Endothelial cell of umbilical vein (primary cell): Measurements from ENCODE around the gene C5AR2. TPM values are rescaled to one million over a fixed set of nuclear protein-coding genes. Genes with fewer than 3 reads are reported as not detected.

Experiments used
- BruUV-seq: library from RNA; stranded (reverse); fragments of 400-500 nt; replicated peaks from 2 replicates; lab custom pipeline; 2021; lab: Mats Ljungman, UMichigan
- CTCF ChIA-PET: fragments of 300-600, 350-600 bp; sonication (Branson Sonifier 250); formaldehyde crosslinking; loops from one replicate; lab custom pipeline; 2021; ENCODE audit warnings: antibody characterized with exemption, inconsistent platforms; lab: Charles Lee
- POLR2A ChIA-PET: fragments of 300-600, 350-600 bp; sonication (Branson Sonifier 250); formaldehyde crosslinking; loops from one replicate; lab custom pipeline; 2021; ENCODE audit warnings: antibody characterized with exemption, inconsistent platforms; lab: Charles Lee
- DNase-seq: peaks from one replicate; pipeline ENCODE4 v3.0.0-alpha.2; 2011; ENCODE audit warnings: low read depth, low spot score
- FAIRE-seq: peaks from 2 replicates; lab custom pipeline; 2011; peaks lifted over from hg19 to GRCh38; lab: Jason Lieb, UNC
- H2AFZ ChIP-seq: 2 replicates; pipeline ENCODE4 v1.6.0; 2012; ENCODE audit warnings: low read depth, low read length, control low read depth, inconsistent platforms
- H3K27ac ChIP-seq: 2 replicates; pipeline ENCODE4 v1.5.1; 2011; ENCODE audit warnings: low read depth, mild to moderate bottlenecking, control low read depth, low read length, moderate library complexity; ENCODE audit not compliant: insufficient read depth
- H3K27me3 ChIP-seq, 2 experiments: 2 replicates each; pipeline versions ENCODE4 v1.6.0 to v1.6.1; 2011; ENCODE audit warnings: low read length in 2 of 2, mixed read lengths in 1 of 2; ENCODE audit not compliant: control insufficient read depth in 2 of 2, insufficient read depth in 2 of 2
- H3K36me3 ChIP-seq, 2 experiments: 2 replicates in 1 of 2; 3 replicates in 1 of 2; pipeline ENCODE4 v1.5.1; 2011; ENCODE audit warnings: low read length in 2 of 2, mild to moderate bottlenecking in 1 of 2, moderate library complexity in 1 of 2; ENCODE audit not compliant: control insufficient read depth in 2 of 2, insufficient read depth in 2 of 2; ENCODE audit errors: extremely low read depth in 1 of 2
- H3K4me1 ChIP-seq: 3 replicates; pipeline ENCODE4 v1.5.1; 2011; ENCODE audit warnings: mild to moderate bottlenecking, low read length; ENCODE audit not compliant: control insufficient read depth, insufficient read depth; ENCODE audit errors: extremely low read depth
- H3K4me2 ChIP-seq: 2 replicates; pipeline ENCODE4 v1.6.1; 2011; ENCODE audit warnings: low read length, control low read depth, mixed read lengths; ENCODE audit not compliant: insufficient read depth
- H3K4me3 ChIP-seq, 3 experiments: fragments of 200-600 bp in 1 of 3; sonication (generic), shearing (Covaris generic) in 1 of 3; replicated peaks in 1 of 3; 2 replicates each; pipeline ENCODE4 v1.5.1; 2011 to 2016; ENCODE audit warnings: control low read depth in 3 of 3, low read length in 3 of 3, mild to moderate bottlenecking in 2 of 3, inconsistent platforms in 1 of 3, low read depth in 1 of 3, moderate library complexity in 1 of 3; ENCODE audit not compliant: insufficient read depth in 1 of 3
- H3K79me2 ChIP-seq: 2 replicates; pipeline ENCODE4 v1.6.0; 2012; ENCODE audit warnings: low read length, inconsistent platforms; ENCODE audit not compliant: control insufficient read depth, insufficient read depth
- H3K9ac ChIP-seq: replicated peaks from 2 replicates; pipeline ENCODE3; 2011; ENCODE audit warnings: low read length, control low read depth; ENCODE audit not compliant: insufficient read depth; ENCODE audit errors: extremely low read depth
- H3K9me1 ChIP-seq: replicated peaks from 3 replicates; pipeline ENCODE4 v1.6.0; 2011; ENCODE audit warnings: mild to moderate bottlenecking, low read length; ENCODE audit not compliant: control insufficient read depth, insufficient read depth; ENCODE audit errors: extremely low read depth
- H3K9me3 ChIP-seq: replicated peaks from 2 replicates; pipeline ENCODE4 v1.5.1; 2012; ENCODE audit warnings: low read length, inconsistent platforms; ENCODE audit not compliant: control insufficient read depth, insufficient read depth
- H4K20me1 ChIP-seq: replicated peaks from 2 replicates; pipeline ENCODE3; 2011; ENCODE audit warnings: mild to moderate bottlenecking, low read length; ENCODE audit not compliant: control insufficient read depth, insufficient read depth; ENCODE audit errors: extremely low read depth
- CTCF ChIP-seq, 2 donors: IDR thresholded peaks; 1 replicate in 1 of 2; 2 replicates in 1 of 2; pipeline ENCODE4 v1.5.1; 2011; ENCODE audit warnings: low read length in 2 of 2, mild to moderate bottlenecking in 2 of 2, moderate library complexity in 2 of 2, control low read depth in 1 of 2, inconsistent platforms in 1 of 2, low read depth in 1 of 2; ENCODE audit not compliant: insufficient read depth in 1 of 2; ENCODE audit errors: extremely low read depth in 1 of 2
- EZH2 ChIP-seq: IDR thresholded peaks from 2 replicates; pipeline ENCODE4 v1.6.1; 2012; ENCODE audit warnings: borderline replicate concordance, low read depth, mild to moderate bottlenecking, moderate library complexity, low read length, inconsistent platforms; ENCODE audit not compliant: severe bottlenecking
- FOS ChIP-seq: IDR thresholded peaks from 2 replicates; pipeline ENCODE4 v1.6.1; 2011; ENCODE audit warnings: mild to moderate bottlenecking, low read length, moderate library complexity, borderline replicate concordance; ENCODE audit not compliant: insufficient read depth
- GATA2 ChIP-seq: IDR thresholded peaks from 2 replicates; pipeline ENCODE4 v1.7.0; 2011; ENCODE audit warnings: low read depth, mild to moderate bottlenecking, moderate library complexity, mixed read lengths, low read length; ENCODE audit not compliant: insufficient read length, insufficient read depth
- MAX ChIP-seq: IDR thresholded peaks from 2 replicates; pipeline ENCODE4 v1.6.1; 2011; ENCODE audit not compliant: insufficient read depth, insufficient read length
- MYC ChIP-seq: IDR thresholded peaks from one replicate; pipeline ENCODE4 v1.6.1; 2011; ENCODE audit warnings: mild to moderate bottlenecking, low read depth, low read length
- POLR2AphosphoS5 ChIP-seq: IDR thresholded peaks from 2 replicates; pipeline ENCODE4 v1.6.1; 2012; ENCODE audit warnings: low read depth, mild to moderate bottlenecking, control low read depth, low read length, moderate library complexity; ENCODE audit not compliant: insufficient read depth
- dilution Hi-C: fragments of 300-500 bp; cut with MboI; formaldehyde crosslinking; loops from one replicate; pipeline ENCODE4 v1.15.0; 2019; ENCODE audit warnings: low sequenced_read_pairs; ENCODE audit not compliant: extremely low pct_ligation_motif_present
- intact Hi-C: fragments of 100-400 bp; cut with micrococcal nuclease; formaldehyde crosslinking; loops from one replicate; pipeline ENCODE4 v1.10.0; 2022
- polyA plus RNA-seq, 4 experiments: library from polyadenylated mRNA; depleted of rRNA in 3 of 4; stranded (reverse) in 3 of 4; unstranded in 1 of 4; fragments of >200 nt; gene quantifications; 2 replicates each; pipeline versions ENCODE4 v1.2.1 to v1.2.3, GENCODE V29; 2011 to 2012; ENCODE audit warnings: missing spikeins in 1 of 4
- total RNA-seq: library from RNA; stranded (reverse); gene quantifications from 2 replicates; pipeline ENCODE4 v1.2.3, GENCODE V29; 2021

Gene C5AR2
- total and polyA plus RNA-seq, 2 donors (not counting 3 experiments of a cell fraction or from before 2014, with no cell fraction given), result not detected

GRCh38 chr19:47339196-47339880 lies 7.4 kb downstream of the C5AR2 start:
- DNase-seq (no peak), FAIRE-seq (no peak)
- Histone ChIP-seq H3K9ac (no peak overlapping the region), H3K36me3 (no peaks in the 10 kb centered on the region), H3K4me2 (no peak overlapping the region), H3K9me1 (no peaks in the 10 kb centered on the region), H3K79me2 (no peaks in the 10 kb centered on the region), H2AFZ (no peak overlapping the region), H3K4me3 (no peak overlapping the region), H3K27ac (no peak overlapping the region), H4K20me1 (no peaks in the 10 kb centered on the region), H3K27me3 (no peaks in the 10 kb centered on the region), H3K9me3 (no peaks in the 10 kb centered on the region), H3K4me1 (no peaks in the 10 kb centered on the region)
- no peak for TF ChIP-seq POLR2AphosphoS5
- no peak for TF ChIP-seq CTCF (IDR thresholded peaks at IDR 0.05; ENCODE audit: extremely low read depth in 1 of 2, insufficient read depth in 1 of 2, low read depth in 1 of 2, low read length in 2 of 2)
- no peak for TF ChIP-seq MAX
- no peak for TF ChIP-seq EZH2
- TF ChIP-seq MYC, result no peak
- TF ChIP-seq FOS, result no peak
- TF ChIP-seq GATA2, result no peak
- intact Hi-C loops, result no loop called here
- BruUV-seq, result no TSS peak
- dilution Hi-C loops, result no loop called here
- POLR2A ChIA-PET, result no interaction called here
- CTCF ChIA-PET, result interaction anchor here (1.2 to 1.6 kb wide), 3 partner anchors 10 to 34 kb away, joined by 4 to 9 read pairs (median 4); partner anchors contain the start of gene DHX34
